NT2/D1 (cell line): ENCODE results near the gene MLPH.

Source experiments
- SUZ12 ChIP-seq: IDR thresholded peaks from 2 replicates; pipeline ENCODE4 v1.6.1; 2011; ENCODE audit not compliant: insufficient read length, insufficient read depth; ENCODE audit errors: extremely low read depth
- YY1 ChIP-seq: IDR thresholded peaks from 2 replicates; pipeline ENCODE4 v1.6.1; 2011; ENCODE audit not compliant: insufficient read length, insufficient read depth
- ZNF274 ChIP-seq: IDR thresholded peaks from 2 replicates; pipeline ENCODE4 v1.6.1; 2011; ENCODE audit warnings: mild to moderate bottlenecking, low read depth, low read length

GRCh38 chr2:237565974-237566373, 78.9 kb downstream of the MLPH start:
- TF ChIP-seq YY1 (no peak), ZNF274 (no peak), SUZ12 (no peak)
